B cell (primary cell): ENCODE measurements around the gene CNTNAP2.

Experiments used
- EZH2 ChIP-seq: IDR thresholded peaks from 2 replicates; pipeline ENCODE4 v1.6.1; 2012; ENCODE audit warnings: borderline replicate concordance, low read depth, mild to moderate bottlenecking, moderate library complexity, low read length; ENCODE audit not compliant: insufficient read depth, poor library complexity, severe bottlenecking
- TF ChIP-seq, protein P1 (sequence below): fragments of 200-600 bp; IDR thresholded peaks from one replicate; pipeline ENCODE4 v1.8.0; 2022; ENCODE audit warnings: antibody characterized with exemption, mild to moderate bottlenecking

DNA sequence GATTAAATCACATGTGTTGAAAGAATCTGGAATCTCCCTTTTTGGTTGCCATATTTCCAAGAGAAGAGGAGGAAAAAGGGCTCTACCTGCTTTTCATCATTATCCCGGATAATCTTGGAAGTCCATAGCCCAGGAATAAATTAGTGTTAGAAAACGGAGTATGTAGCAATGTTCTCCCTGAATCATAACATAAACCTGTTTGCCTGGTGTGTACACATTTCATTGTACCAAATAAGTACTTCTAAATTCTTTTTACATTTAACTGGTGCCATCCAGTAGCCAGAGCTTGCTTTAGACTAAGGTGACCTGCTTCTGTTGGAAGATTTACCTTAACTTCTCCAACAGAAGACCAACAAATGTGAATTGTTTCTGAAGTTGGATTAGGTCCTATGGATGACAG lies 2291.7 kb downstream of the CNTNAP2 start:
- TF ChIP-seq, protein P1, sequence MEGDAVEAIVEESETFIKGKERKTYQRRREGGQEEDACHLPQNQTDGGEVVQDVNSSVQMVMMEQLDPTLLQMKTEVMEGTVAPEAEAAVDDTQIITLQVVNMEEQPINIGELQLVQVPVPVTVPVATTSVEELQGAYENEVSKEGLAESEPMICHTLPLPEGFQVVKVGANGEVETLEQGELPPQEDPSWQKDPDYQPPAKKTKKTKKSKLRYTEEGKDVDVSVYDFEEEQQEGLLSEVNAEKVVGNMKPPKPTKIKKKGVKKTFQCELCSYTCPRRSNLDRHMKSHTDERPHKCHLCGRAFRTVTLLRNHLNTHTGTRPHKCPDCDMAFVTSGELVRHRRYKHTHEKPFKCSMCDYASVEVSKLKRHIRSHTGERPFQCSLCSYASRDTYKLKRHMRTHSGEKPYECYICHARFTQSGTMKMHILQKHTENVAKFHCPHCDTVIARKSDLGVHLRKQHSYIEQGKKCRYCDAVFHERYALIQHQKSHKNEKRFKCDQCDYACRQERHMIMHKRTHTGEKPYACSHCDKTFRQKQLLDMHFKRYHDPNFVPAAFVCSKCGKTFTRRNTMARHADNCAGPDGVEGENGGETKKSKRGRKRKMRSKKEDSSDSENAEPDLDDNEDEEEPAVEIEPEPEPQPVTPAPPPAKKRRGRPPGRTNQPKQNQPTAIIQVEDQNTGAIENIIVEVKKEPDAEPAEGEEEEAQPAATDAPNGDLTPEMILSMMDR, result no peak
- no peak for TF ChIP-seq EZH2
